GM04503 (cell line): Measurements from ENCODE around the gene AEN.

ENCODE experiments used
- DNase-seq: peaks from one replicate; pipeline ENCODE4 v3.0.0-alpha.2; 2012; ENCODE audit warnings: low read depth

The AEN gene

GRCh38 chr15:88620995-88621772 lies at the start of gene AEN:
Gene AEN, plus strand, starts transcription at chr15:88621340. Its CDS starts 4,870 bp downstream, at chr15:88626210.
- peak; percentile 75 for DNase-seq

DNA sequence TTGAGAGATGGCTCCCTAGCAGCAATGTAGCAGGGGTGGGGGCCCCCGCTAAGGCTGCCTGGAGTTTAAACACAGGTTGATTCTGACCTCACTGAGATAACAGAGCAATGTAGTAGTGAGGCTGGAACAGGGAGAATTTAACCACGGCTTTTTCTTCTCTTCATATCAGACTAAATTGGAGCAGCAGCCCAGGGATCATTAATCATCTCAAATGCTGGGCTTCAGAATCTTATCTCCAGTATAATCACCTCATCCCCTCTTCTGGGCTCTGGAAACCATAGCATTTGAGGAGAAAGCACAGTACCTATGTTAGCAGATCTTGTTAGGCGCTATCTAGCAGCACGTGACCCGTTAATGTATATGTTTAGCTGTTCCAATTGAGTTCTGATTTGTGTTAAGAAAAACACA lies 49.3 kb upstream of the AEN start:
- no peak for DNase-seq

- no peak for DNase-seq
Measured at GRCh38 chr15:88574077-88574476, 47.1 kb upstream of the AEN start.

DNA sequence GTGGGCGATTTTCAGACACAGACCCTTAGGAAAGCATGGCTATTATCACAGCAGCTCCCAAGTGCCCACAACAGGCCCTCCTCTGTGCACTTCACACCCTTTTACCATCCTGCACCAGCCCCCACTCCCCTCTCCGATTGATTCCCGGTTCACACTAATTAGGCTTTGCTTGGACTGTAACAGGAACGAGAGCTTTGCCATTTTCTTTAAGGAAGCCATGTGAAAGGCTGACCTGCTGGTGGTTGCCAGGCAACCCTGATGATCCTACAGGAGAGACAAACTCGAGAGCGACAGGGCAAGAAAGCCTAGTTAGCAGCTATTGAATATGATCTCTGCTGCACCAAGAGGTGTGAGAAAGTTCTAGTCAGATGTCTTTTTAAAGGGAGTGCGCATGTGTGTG lies 46.5 kb upstream of the AEN start:
- no peak for DNase-seq

GRCh38 chr15:88579322-88579721 lies 41.8 kb upstream of the AEN start:
- DNase-seq, result no peak

GRCh38 chr15:88580532-88580931 lies 40.6 kb upstream of the AEN start:
- DNase-seq, result no peak

GRCh38 chr15:88586401-88587162 lies 34.6 kb upstream of the AEN start:
- DNase-seq, result no peak

DNA sequence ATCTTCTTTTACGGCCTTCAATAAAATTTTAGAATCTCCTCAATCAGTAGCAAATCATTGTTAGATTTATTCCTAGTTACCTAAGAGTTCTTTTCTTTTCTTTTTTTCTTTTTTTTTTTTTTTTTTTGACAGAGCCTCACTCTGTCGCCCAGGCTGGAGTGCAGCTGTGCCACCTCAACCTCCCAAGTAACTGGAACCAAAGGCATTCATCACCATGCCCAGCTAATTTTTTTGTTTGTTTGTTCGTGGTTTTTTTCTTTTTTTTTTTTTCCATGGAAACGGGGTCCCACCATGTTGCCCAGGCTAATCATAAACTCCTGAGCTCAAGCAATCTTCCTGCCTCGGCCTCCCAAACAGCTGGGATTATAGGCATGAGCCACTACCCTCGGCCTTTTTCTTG lies 30.4 kb upstream of the AEN start:
- DNase-seq, result no peak

GRCh38 chr15:88591384-88591783 lies 29.8 kb upstream of the AEN start:
- no peak for DNase-seq

DNA sequence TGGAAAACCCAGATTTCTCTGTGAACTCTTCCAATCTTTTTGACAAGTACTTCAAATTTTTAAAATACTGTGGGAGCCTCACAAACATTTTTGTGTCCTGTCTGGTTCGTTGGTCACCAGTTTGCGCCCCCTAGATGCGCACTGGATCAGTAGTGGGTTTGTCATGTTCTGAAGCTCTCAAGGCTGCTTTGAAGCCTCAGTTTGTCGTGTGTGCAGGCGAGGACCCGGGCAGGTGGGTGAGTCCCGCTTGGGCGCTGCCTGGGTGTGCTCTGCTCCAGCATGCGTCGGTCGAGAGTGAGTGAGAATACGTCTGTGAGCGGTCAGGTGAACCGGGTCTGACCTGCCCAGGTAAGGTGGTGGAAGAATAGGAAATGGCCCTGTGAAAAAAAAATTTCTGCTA lies 17.3 kb upstream of the AEN start:
- DNase-seq, result no peak

DNA sequence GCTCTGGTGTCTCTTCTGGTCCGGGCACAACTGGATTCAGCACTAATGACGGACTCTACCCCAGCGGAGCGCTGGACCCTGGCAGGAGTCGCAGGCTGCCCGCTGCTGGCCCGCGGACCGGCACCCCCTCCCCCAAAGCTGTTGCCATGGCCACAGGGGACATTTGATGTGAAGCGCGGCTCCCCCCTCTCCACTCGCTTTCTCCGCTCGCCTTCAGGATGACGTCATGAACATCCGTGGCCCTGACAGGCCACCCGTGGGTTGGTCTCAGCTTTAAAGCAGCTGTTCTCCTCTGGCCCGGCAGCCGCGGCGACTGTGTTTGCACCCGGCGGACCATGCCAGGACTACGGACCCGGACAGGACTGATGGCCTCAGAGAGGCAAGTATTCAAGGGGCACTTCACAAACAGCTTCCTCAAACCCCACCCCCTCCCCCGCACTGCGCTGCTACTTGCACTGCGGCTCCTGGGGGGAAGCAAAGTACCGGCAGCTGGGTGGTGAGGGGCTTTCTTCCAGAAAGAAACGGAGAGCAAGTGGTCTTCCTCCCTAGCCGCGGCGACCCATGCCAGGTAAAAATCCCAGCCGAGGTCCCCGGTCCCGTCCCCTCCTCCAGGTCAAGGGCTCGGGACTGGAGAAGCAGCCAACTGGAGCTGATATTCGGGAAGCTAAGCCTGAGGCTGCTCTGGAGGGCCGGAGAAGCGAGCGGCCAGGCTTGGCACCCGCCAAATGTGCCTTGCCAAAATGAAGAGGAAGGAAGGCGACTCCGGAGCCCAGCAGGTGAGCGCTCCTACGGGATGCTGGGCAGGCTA lies 16.6 kb upstream of the AEN start:
- DNase-seq, result no peak

DNA sequence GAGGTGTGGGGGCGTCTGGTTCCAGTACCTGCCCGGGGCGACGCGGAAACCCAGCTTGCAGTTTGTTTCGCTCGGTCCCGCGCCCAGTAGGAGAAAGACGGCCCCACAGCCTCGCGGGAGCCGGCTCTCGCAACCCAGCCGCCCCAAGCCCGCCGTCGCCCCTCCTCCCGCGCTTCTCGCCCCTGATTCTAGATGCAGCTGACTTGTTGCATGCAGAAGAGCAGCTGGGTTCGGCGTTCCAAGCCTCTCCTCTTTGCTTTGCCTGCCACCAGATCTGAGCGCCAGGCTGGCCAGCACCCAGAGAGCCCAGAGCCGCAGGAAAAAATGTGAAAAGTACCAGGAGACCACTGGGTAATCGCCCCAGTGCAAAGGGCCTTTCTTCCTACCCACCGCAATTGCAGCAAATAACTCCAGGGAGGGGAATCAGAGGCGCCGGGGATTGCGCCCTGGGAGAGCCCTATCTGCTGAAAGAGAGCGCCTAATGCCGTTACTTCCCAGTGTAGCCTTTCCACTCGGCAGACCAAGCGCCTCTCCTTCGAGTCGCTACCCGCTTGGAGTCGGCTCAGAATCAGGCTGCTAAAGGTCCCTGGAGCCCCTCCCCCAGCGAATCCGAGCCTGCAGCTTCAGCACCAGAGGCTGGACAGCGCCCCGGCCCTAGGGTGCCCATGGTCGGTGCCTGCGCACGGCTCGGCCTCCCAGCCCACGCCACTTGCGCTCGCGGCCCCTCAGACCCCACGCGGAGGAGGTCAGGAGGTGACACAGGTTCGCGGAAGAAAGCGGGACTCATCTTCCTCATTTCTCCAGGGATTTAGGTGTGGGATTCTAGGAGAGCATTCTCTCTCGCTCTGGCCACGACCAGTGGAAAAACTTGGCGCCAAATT lies 15.7 kb upstream of the AEN start:
- DNase-seq, result no peak

- no peak for DNase-seq
Measured at GRCh38 chr15:88606070-88606794, 14.9 kb upstream of the AEN start.

DNA sequence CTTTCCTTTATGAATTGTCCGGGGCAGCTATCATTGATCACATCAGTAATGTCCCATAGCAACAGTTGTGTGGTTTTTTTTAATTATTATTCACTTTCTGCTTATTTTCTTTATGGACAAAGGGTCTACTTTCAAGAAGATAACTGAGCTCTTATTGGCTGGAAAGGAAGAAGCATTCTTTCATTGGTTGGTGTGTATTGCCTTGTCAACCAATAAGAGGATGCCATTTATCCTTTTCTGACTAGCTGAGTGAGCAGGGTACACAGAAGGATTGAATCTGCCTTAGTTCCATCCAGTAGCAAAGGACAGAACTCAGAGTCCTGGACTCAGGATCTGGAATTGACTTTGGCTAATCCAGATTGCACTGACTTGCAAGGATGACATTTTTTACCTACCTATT lies 13.2 kb upstream of the AEN start:
- no peak for DNase-seq

DNA sequence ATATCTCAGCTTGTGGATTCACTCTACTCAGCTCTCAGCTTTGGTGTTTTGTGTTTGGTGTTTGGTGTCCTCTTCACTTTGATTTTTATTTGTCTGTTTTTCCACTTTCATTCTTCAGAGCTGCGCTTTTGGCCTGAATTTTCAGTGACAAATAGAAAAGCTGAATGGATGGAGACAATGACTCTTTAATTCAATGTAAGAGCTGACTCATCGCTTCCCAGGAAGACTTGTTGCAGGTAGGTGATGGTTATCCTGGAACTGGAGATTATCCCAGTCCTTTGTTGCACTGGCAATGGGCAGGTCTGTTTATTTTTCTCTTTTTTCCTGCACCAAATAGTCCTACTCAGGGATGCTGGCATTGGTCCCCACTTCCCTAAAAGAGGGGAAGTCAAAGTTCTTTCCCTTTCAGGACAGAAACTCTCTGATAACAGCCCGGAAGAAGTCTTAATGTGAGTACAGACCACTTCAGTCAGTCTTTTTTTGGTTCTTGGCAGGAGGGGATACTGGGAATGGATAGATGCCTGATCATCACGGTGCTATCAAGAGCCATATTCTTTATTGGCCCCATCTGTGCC lies 12.4 kb upstream of the AEN start:
- DNase-seq, result no peak

DNA sequence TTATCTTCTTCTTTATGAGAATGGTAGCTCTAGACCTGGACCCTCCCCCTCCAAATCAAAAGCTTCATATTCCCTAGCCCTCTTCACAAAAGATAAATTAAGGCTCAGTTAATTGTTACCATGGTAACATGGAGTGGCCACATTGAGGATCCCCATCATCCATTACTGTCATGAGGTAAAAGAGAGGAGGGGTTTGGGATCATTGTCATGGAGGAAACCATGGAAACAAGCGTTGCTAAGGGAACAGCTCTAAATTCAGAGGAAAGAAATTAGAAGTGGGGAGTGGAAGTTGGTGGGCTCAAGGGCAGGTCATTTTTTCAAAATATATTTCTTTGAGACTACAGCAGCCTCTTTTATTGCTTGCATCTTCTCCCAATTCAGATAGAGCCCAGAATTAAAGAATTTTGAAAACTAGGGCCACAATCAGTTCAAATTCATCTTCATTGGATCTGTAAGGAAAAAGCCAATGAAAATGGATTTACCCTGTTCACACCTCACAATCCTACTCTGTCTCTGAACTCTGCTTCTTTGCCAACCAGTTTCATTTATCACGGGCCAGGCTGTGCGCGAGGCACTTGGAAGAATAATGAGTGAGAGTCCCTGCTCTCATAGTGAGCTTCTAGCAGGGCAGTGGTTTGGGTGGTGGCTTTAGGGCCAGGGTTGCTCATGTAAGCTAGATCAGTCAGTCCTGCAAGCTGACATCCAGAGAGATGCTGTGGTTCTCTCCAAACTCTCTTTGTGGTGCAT lies 11.6 kb upstream of the AEN start:
- no peak for DNase-seq

DNA sequence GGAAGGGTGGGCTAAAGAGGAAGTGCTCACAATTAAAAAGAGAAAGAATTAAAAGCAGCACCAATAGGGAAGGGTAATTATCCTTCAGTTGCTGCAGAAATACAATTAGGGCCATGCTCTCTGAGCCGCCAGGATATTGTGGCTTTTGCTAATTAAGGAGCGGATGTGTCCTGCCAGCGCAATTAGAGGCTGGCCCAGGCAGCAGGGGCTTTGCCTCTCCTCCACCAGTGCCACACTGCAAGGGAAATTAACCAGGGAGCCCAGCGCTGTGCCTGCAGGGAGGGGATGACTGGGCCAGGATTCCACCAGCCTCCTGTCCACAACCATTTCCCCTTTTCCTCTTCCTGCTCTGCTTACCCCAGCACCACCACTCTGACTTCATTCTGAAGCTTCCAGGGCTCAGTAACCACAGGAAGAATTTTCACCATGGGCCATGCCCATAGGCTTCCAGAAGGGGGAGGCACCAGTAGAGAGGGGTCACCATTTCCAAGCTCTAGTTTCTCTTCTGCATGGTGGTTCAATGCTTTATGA lies 10.4 kb upstream of the AEN start:
- DNase-seq, result no peak

DNA sequence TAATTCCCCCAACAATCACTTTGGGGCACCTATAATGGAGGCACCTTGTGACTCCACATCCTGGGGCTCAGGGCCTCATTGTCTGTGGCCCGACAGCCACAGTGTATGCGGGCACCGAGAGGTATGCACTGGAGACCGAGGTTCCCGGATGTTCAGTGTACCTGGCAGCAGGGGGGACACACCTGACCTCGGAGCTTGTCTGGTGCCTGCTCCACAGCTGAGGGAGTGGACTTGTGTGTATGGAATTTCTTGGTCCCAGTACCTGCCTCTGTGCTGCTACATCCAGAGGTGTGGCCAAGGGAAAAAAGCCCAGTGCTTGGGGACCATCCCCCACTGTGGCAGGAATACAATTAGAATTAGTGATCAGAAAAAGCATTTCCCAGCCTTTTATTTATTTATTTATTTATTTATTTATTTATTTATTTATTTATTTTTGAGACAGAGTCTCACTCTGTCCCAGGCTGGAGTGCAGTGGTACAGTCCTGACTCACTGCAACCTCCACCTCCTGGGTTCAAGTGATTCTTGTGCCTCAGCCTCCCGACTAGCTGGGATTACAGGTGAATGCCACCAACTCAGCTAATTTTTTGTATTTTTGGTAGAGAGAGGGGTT lies 8.8 kb upstream of the AEN start:
- DNase-seq, result no peak
